GM18951 (cell line): Measurements from ENCODE around the gene ATXN3.

ENCODE experiments used
- POLR2A ChIP-seq: IDR thresholded peaks from 4 replicates; pipeline ENCODE4 v1.6.1; 2011; ENCODE audit warnings: mild to moderate bottlenecking; ENCODE audit not compliant: insufficient read length, insufficient read depth; ENCODE audit errors: extremely low read depth
- in situ Hi-C: fragments of 300-500 bp; cut with MboI; formaldehyde crosslinking; loops from one replicate; pipeline ENCODE4 v1.12.0; 2022; ENCODE audit warnings: low sequenced_read_pairs, mixed read lengths, inconsistent platforms; ENCODE audit not compliant: unreplicated experiment

ATXN3 gene

DNA sequence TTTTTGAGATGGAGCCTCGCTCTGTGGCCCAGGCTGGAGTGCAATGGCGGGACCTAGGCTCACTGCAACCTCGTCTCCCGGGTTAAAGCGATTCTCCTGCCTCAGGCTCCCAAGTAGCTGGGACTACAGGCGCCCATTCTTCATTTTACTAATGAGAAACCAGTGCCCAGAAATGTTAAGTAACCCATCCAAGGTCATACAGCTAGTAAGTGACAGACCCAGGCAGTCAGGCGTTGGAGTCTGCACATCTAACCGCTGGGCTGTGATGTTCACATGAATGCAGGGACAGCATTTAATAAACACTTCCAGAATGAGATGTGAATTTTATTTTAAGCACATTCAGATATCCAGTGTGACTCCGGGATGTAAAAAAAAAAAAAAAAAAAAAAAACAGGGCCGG is 65.2 kb downstream of the ATXN3 start:
- no peak for TF ChIP-seq POLR2A
- in situ Hi-C loops: no loop called here

DNA sequence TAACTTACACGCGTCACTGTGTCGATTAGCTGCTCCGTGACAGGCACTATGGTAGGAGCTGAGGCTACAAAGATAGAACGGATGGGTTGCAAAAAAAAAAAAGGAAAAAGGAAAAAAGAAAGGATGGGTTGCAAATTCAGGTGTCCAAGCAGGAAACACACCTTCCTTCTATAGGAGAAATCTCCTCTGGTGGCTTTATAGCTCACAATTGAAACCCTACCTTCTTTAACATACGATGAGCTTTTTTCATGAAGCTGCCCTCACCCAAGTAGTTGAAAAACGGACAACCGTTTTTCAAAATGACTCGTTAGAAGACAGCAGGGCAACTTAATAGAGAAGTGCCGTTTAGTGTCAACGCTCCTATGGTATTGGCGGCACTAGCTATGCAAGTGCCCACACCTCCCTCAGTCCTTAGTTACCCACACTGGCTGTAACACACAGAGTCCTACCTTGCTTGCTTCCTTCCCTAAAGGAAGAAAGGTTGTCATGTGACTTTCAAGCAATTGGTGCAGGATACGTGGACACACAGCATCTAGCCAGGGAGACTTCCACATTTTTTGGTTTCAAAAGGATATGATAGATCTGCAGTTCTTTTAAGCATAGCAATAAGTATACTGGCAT is 65.8 kb downstream of the ATXN3 start:
- in situ Hi-C loops: no loop called here
- no peak for TF ChIP-seq POLR2A

DNA sequence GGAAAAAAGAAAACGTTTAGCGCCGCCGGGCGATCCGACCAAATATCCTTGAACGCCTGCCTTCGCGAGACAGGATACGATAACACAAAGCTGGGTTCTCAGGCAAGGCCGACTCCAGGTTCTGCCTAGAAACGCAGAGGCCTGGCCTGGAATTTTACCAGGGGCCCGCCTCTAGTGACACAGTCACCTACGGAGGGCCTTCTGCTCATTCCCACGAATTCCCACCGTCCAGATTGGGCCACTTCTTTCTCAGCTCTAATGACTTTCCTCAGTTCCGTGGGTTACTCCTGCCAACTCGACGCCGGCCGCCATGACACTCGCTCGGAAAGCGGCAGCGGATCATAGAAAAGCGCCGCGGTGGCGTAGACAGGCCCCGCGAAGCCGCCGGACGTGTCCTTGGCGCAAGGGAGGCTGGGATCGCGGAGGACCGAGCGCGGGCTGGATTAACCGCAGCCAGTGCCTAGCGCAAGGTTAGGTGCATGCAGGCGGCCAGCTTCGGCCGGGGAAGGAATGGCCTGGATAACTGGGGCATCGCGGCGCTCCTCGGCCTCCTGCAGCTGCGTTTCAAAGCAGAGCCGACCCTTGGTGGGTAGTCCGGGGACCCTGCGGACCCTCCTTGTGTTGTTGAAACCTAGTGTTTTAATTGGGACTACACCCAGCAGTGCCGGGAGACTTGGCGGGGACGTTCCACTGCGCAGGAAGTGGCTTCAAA is 66.5 kb downstream of the ATXN3 start, which contains the start of gene TRIP11:
Gene TRIP11 (minus strand): TSS at position 341 of the 712 bp plus-strand sequence. CDS start 374 bp downstream, outside the sequence.
- peak; percentile 99 for TF ChIP-seq POLR2A
- in situ Hi-C loops: no loop called here

DNA sequence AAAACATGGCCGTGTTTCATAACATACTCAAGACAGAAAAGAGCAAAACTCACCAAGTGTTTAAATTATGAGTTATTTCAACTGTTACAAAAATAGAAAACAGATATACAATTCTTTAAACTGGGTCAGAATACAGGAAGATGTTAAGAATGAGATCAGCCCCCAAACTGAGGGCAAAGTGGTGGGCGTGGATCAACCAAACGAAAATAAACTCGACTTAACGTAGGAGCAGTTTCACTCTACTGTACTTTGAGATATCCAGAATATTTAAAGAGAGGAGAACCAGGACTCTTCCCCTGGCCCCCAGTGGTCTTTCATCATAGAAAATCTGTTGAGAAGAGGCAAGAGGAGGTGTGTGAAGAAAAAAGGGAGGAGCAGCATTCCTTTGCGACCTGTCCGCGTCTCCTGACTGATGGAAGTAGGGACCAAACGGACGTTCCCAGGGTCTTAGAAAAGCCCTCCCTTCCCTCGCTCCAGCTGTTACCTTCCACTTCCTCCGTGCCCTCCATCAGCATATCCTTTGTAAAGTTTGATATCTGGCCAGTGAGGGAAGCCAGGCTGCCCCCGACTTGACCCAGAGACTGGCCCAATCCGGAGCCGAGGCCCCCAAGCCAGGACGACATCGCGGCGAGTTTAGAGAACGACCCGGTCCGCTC is 67.2 kb downstream of the ATXN3 start:
- TF ChIP-seq POLR2A: no peak
- in situ Hi-C loops: no loop called here

DNA sequence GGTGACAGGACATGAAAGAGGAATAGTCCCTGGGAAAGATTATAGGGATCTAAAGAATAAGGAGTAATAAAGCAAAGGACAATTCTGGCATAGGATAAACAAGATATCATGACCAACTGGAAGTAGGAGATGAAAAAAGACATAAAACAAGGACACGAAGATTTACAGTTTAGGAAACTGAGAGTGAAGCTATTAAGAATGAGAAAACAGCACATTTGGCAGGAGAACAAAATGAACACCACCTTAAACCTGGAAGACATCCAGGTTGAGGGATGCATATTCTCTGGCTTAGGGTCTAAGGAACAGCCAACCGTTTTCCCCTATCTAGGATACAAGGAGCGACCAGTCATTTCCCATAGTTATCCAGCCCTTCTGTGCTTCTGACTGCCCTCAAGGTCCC is 68.4 kb downstream of the ATXN3 start:
- in situ Hi-C loops: no loop called here
- no peak for TF ChIP-seq POLR2A

GRCh38 chr14:92035890-92036289 is 70.5 kb downstream of the ATXN3 start:
- TF ChIP-seq POLR2A: no peak
- in situ Hi-C loops: no loop called here

DNA sequence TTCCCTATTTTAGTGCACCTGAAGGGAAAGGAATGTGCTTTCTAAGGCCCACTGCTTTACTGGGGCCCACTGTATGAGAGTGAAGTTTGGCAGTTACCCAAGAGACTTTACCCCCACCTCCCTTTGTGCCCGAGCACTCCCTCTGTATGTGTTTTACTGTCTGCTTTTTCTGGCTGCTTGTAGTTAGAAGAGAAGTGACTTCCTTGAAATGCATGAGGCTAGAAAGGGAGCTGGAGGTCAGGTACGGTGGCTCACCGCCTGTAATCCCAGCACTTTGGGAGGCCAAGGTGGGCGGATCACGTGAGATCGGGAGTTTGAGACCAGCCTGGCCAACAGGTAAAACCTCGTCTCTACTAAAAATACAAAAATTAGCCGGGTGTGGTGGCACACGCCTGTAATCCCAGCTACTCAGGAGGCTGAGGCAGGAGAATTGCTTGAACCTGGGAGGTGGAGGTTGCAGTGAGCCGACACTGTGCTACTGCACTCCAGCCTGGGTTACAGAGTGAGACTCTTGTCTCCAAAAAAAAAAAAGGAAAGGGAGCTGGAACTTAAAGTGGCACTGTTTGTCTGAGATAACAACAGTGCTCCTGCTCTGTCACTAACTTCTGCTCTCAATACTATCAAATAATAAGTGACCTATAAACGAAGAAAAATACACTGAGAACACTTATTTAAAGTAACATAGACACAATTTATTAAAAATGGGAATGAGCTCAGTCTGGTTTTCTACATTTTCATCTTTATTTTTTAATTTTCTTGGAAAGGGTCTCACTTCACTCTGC is 72.3 kb downstream of the ATXN3 start:
- TF ChIP-seq POLR2A: no peak
- in situ Hi-C loops: no loop called here

DNA sequence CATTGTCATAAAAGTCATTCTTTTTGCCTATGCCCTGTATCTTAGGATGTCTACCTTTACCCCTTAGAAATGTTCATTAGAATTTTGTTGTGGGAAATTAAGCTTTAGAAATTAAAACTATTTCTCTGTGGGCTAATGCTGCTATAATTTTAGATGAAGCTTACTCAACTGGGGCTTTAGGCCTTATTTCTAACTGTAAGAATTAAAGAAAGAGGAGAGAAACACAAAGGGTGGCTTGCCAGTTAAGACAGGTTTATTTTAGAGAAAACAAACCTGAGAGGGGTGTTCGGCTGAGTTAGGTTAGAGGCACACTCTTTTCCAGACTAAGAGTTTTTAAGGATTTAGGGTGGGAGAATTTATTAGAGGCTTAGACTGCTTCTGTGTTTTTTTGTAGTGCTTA is 72.9 kb downstream of the ATXN3 start:
- no peak for TF ChIP-seq POLR2A
- in situ Hi-C loops: no loop called here

GRCh38 chr14:92026548-92027190 is 79.7 kb downstream of the ATXN3 start:
- in situ Hi-C loops: no loop called here
- TF ChIP-seq POLR2A: no peak

GRCh38 chr14:92022036-92022435 is 84.3 kb downstream of the ATXN3 start:
- in situ Hi-C loops: no loop called here

GRCh38 chr14:92021523-92021922 is 84.9 kb downstream of the ATXN3 start:
- in situ Hi-C loops: no loop called here
- no peak for TF ChIP-seq POLR2A

More at GRCh38 chr14:92022036-92022435, 84.3 kb downstream of the ATXN3 start:
- no peak for TF ChIP-seq POLR2A

DNA sequence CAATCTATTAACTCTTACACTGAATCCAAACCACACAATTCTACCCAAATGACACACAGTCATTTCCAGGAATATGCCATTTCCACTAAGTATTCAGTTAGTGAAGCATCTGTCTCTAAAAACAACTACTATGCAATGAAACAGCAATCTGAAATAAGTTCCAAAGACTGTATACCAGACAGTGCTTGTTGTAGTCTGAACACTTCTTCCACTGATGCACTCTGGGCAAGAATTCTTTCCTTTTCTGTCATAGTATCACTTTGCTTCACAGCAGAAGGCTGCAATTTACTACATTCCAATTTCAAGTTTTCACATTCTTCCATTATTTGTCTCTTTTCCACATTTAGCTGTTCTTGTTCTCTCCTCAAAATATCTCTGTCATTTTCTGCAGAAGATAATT is 92.3 kb downstream of the ATXN3 start:
- in situ Hi-C loops: no loop called here
- TF ChIP-seq POLR2A: no peak
